Activated T-cell treated with anti-CD3 and anti-CD28 coated beads for 4 hours (primary cell): ENCODE results near the gene SLC38A3.
A peak's percentile ranks its signal among the peaks of the same experiment; 100 is the strongest.
"Not testable (repeated sequence)": the region's sequence is repeated elsewhere in the genome, so short reads cannot be mapped to it uniquely, and the experiment has no call there.

Experiments used
- DNase-seq: peaks from one replicate; pipeline ENCODE4 v3.0.0-alpha.2; 2020

SLC38A3 gene

DNA sequence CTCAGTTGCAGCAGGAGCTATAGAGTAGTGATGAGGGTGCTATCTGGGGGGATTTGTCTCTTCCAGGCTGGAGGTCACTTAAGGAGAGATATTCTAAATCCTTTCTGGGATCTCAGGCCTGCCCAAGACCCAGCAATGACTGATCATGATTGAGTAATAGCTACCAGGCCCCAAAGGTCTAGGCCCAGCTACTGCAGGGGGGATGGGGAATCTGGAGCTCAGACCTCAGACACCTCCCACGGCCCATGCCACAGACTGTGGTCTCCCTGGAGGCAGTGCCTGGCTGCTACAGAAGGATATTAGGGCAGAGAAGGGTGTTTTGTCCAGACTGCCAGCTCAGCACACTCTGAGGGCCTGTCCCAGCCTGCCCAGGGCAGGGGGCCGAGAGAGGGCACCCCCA, 6.9 kb downstream of the SLC38A3 start:
- DNase-seq = no peak

DNA sequence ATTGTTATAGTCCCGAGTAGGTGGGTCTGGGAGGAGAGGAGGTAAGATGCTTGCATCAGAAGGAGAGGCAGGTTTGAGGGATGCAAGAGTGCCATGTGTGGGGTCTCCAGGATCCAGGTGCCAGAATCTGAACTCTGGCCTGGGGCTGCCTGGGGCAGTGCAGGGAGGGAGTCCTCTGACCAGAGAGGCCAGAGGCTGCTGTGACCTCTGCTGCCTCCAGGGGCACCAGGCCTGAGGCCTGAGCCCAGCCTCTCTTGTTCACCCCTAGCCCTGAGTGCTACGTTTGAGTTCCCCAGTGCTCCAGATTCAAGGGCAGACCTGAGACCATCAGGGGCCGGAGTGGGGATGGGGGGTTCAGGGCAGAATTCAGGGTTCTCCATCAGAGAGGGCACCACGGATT, 7.4 kb downstream of the SLC38A3 start:
- no peak for DNase-seq

DNA sequence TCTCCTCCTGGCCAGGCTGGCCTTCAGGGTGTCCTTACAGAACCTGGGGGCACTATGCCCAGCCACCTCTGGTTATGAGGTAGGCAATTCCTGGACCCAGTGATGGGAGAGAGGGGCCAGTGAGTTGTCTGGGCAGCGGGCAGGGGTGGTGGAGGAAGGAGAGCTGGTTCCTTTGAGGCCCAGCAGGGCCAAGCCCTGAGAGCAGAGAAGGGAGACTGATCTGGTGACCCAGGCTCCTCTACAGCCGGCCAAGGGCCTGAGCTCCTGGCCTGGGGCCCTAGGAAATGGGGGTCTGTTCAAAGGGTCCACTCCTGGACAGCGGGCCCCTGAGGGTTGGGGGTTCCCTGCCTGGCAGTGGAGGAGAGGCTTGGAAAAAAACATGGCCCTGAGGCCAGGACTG, 7.9 kb downstream of the SLC38A3 start:
- no peak for DNase-seq

DNA sequence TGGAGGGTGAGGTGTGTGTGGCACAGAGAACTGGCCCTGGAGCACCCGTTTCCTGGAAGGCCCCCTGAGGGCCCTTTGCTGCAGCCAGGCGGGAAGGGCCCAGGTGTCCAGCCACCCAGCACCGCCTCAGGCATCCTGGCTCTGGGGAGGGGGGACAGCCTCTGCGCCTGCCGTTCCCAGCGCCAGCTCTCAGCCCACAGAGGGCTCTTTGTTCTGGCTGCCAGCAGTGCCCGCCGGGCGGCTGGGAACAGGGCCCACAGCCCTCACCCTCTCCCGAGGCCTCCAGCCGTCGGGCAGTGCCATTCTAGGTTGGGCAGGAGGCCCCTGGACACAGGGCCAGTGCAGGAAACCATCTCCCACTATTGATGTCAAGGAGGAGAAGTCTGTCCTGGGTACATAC, 8.3 kb downstream of the SLC38A3 start:
- no peak for DNase-seq

DNA sequence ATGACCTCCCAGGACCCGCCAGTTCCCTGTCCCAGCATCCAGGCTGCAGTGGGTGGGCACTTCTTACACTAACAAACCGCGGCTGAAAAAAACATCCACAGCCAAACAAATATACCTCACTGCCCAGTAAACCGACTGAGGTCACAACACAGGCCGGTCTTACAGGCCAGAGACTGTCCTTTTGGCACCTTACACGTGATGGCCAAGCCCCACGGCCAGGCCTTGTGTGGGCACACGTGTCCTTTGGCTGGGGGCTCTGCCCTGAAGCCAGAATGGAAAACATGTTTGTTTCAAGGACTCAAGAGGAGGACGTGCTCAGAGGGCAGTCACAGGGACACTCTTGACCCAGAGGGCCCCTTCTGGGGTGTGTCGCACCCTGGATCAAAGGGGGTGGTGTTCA, 9.8 kb downstream of the SLC38A3 start:
- DNase-seq = no peak

DNA sequence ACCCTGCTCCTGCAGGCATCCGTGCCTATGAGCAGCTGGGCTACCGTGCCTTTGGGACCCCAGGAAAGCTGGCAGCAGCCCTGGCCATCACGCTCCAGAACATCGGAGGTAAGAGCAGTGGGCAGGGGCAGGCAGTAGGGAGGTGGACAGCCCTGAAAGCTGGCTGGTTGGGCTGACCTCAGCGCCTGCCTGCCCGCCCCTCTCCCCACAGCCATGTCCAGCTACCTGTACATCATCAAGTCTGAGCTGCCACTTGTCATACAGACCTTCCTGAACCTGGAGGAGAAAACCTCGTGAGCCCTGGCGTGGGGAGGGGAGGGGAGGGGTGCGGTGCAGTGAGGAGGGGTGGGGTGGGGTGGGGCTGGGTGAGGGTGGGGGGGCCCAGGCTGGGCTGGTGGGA, 10.5 kb downstream of the SLC38A3 start:
- DNase-seq = no peak

DNA sequence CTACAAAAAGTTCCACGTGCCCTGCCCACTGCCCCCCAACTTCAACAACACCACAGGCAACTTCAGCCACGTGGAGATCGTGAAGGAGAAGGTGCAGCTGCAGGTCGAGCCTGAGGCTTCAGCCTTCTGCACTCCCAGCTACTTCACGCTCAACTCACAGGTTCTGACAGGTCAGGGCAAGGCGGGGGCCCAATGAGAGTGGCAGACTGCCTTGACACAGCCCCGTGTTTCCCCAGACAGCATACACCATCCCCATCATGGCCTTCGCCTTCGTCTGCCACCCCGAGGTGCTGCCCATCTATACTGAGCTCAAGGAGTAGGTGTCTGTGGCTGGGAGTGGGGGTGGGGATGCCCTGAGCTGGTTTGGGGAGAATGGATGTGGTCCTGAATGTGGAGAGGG, 12.6 kb downstream of the SLC38A3 start:
- no peak for DNase-seq

DNA sequence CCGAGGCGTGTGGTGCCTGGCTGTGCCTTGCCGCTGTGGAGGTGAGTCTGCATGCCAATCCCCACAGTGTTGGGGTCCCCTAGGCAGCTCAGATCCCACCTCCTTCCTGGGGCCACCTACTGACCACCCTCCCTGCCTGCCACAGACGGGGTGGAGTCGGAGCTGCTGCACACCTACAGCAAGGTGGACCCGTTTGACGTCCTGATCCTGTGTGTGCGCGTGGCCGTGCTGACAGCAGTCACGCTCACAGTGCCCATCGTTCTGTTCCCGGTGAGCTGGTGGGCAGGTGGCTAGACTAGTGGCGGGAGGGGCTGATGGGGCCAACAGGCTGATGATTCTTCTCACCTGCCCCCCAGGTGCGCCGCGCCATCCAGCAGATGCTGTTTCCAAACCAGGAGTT, 13.4 kb downstream of the SLC38A3 start:
- no peak for DNase-seq

DNA sequence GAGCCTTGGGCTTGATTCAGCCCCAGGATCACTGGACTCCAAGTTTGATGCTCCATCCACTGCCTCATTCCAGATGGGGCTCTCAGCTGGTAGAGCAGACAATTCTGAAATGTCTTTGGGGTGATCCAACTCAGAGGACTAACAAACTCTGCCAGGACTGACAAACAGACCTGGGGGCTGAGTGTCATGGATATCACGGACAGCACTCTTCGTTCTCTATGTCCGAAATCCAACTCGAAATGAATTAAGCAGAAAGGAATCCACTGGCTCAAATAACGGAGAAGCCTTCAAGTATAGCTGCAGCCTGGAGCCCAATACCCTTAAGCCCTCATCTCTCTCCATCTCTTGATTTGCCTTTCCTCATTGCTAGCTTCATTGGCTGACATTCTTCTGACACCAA, 14.2 kb downstream of the SLC38A3 start:
- no peak for DNase-seq

DNA sequence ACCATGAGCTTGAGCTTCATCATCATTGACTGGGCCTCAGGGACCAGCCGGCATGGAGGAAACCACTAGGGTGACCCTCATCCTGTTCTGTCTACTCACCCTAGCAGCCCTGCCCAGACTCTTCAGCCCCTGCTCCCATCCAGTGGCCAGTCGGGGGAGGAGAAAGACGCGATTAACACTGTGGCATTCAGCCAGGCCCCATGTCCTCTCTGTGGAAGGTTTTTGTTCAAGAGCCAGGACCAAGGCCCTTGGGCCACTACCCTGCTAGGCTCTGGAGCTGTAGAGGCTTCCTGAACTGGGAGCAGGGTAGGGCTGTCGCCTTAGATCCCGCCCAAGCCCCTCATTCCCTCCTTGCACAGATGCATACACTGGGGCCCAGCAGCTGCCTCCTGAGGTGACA, 15.0 kb downstream of the SLC38A3 start:
- no peak for DNase-seq

DNA sequence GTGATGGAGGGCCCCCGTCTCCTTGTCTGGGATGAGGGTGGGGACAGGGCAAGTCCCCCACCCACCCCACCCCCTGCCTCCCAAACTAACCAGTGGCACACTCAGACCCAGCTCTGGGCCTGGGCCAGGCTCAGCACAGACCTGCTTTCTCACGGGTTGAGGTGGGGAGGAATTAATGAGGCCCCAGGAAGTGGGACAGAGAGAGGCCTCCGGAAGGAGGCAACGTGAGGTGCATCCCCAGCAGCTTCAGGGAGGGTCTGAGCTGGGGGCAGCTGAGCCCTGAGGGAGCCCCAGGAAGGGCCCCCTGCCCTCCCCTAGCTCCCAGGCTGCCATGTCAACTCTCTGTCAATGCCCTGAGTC, 16.0 kb downstream of the SLC38A3 start:
- no peak for DNase-seq

DNA sequence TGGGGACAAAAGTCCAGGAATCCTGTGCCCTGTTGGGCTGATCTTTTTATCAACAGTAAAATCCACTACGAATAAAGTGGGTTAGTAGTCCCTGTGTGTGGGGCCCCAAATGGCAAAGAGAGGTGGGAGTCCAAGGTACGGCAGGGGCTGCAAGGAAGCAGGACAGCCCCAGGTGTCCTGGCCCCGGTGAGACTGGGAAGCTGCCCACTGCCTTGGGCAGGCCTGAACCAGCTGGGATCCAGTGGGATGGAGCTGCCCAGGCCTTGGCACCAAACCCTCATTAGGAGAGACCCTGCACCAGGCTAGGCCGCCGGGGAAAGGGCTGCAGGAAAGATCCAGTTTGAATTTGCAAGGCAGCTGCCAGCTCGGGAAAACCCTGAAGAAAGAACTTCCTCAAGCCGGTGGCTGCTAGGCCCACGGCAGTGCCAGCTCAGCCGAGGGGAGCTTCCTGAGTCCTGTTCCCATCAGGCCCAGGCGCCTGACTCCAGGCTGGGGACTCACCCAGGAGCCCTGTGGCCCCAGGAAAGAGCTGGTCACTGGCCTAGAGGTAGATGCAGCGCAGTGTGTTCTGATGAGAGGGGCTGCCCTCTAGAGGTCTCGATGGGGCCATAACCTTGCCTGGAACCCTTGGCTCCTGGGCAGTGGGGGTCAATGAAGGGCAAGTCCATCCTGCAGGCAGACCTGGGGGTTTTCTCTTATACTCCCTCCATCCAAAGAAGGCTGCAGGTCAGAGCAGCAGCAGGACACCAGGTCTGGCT, 16.5 kb downstream of the SLC38A3 start:
- DNase-seq = no peak

DNA sequence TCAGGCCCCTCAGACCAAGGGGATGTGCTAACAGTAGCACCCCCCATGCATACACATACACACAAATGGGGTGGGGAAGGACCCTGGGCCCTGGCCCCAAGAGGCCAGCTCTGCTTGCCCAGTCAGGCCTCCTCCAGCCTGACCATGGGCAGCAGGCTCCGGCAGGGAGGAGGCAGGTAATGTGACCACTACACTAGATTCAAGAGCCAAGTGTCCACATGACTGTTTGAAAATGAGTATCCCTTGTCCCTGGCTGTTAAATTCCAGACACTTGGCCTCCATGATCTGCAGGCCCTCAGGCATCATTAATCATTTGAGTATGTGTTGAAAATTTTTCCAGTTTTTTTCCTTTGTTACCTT, 17.1 kb downstream of the SLC38A3 start:
- no peak for DNase-seq

DNA sequence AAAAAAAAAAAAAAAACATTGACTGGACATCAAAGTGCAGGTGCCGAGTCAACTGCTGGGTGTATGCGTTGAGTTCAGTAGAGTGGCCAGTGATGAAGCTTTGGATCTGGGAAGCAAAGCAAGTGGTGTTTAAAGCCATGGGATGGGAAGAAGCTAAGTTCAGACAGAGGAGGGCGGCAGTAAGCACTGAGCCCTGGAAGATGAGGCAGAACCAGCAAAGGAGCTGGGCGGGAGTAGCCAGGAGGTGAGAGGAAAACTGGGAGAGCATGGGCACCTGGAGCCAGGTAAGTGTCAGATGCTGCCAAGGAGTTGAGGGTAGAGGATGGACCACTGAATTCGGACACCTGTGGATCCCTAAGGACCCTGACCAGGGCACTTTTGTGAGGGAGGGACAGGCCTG, 19.6 kb downstream of the SLC38A3 start:
- DNase-seq = no peak

DNA sequence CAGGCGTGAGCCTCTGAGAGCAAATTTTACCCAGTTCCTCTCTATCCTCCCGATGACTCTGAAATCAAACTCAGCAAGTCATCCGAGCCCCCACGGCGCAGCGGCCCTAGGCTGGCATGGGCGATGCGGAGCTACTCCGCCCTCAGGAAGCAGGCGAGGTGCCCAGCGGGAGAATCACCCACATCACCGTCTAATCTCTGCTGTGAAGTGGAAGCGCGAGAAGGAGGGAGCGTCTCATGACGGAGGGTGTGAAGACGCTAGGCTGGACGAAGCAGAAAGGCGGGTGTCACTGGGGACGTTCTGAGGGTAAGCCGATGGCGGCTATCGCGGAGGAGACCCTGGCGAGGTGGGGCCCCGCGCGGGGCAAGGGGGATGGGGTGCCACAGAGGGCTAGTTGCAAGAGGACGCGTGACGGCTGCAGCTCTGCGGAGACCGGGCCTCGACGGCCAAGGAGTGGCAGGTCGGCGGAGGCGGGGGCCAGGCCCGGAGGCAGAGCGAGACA, 21.9 kb downstream of the SLC38A3 start:
- DNase-seq = no peak

DNA sequence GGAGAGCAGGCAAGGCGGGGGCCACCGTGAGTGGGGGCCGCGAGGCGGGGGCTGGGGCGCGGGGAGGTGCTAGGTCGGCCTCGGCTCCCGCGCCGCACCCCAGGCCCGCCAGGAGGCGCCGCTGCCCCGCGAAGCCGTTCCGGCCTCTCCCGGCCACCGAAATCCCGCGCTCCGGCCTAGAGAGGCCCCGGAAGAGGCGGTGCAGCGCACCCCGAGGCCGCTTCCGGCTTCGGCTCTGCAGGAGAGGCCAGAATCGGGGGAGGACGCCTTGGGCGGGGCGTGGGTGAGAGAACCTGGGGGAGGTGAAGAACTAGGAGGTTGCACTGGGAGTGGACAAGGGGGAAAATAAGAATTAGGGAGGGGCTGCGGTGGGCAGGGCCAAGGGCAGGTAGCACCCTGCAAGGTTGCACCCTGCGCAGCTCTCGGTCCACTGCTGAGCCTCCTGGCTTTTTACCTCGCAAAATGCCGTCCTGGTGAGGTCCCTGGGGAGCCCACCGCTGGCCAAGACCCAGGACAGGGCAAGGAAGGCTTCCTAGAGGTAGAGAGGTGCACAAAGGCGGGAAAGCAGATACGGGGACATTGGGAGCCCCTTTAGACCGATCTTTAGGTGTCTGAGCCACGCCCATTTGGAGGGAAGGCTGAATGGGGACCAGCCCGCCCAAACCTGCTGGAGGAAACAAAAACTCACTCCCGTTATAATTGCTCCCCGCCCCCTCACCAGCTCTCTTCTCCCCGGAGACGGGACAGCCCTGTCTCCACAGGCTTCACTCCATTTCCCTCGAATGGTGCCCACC, 22.5 kb downstream of the SLC38A3 start:
- peak; percentile 78 for DNase-seq

DNA sequence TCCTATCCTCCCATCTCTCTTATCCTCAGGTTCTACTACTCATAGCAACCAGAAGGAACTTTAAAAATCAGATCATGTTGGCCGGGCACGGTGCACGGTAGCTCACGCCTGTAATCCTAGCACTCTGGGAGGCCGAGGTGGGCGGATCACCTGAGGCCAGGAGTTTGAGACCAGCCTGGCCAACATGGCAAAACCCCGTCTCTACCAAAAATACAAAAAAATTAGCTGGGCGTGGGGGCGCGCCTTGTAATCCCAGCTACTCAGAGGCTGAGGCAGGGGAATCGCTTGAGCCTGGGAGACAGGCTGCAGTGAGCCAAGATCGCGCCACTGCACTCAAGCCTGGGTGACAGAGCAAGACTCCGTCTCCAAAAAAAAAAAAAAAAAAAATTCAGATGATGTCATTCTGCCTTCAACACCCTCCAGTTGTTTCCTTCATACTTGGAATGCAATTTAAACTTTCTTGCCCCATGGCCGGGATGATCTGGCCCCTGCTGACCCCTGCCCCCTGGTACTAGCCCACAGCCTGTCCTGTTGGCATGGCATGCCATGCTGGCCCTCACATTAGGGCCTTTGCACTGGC, 23.2 kb downstream of the SLC38A3 start:
- DNase-seq = not testable (repeated sequence)

DNA sequence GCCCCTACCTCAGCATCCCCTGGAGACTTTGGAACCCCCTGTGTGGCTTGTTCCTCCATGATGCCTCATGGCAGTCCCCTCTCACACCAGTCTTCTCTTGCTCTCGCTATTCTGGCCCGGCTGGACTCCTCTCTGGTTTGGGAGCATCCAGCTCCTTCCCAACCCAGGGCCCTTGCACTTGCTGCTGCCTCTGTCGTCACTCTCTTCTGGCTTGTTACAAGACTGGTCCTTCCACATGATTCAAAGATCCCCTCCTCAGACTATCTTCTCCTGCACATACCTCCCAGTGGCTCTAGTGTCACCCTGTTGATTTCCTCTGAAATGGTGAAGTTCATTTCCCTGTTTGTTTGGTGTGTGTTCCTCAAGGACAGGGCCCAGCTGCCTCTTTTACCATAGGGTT, 24.4 kb downstream of the SLC38A3 start:
- DNase-seq = no peak

DNA sequence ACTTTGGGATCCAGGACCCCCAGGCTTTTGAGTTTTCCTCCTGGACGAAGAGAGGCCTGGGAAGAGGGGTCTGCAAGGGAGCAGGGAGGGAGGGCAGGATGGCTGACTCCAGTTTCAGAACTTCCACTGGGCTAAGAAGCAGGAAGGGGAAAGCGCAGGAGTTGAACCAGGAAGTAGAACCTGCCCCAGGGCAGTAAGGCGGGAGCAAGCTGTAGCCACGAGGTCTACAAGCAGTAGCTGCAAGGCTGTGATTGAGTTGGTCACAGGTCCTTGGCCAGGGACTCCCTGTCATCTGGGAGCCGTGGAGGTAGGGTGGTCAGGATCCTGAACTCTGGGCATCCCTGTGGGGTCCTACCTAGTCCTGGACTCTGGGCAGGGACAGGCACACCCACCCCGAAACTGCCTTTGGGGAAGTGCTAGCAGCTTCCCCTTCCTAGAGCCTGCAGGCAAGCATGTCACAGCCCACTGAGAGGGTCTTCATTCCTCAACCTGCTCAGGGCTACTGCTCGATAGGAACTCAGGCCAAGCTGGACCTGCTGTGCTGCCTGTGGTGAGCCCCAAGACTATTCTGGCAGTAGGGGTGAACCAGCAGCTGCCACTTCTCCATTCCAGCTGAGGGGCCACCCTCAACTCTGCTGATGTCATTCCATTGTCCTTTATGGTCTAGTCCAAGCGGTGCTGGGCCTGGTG, 25.2 kb downstream of the SLC38A3 start:
- DNase-seq = no peak

DNA sequence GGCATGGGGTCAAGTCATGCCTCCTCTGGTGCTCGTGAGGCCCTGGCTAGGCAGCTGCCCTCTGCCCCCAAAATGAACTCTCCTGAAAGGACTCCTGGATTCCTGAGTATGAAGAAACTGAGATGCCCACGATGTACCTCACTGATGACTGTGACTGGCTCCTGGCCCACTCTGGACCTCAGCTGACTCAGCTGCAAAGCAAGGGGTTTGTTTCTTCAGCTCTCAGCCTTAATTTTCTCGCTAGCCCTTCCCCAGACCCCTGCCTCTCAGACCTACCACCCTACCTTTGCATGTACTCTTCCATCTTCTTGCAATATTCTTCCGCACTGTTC, 25.7 kb downstream of the SLC38A3 start:
- DNase-seq = no peak

DNA sequence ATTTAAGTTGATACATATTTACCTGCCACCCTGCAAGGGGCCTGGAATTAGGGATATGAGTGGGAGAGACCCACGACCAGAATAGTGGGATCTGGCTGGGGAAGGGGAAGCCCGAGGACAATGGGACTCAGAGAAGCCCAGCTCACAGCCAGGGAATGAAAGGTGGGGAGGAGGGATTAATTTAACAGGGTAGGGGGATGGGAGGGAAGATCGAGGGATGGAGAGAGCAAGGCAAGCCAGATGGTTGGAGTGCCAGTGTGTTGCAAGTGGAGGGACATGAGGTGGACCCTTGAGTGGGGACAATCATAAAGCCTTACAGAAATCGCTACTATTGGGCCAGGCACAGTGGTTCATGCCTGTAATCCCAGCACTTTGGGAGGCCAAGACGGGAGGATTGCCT, 26.5 kb downstream of the SLC38A3 start:
- no peak for DNase-seq

DNA sequence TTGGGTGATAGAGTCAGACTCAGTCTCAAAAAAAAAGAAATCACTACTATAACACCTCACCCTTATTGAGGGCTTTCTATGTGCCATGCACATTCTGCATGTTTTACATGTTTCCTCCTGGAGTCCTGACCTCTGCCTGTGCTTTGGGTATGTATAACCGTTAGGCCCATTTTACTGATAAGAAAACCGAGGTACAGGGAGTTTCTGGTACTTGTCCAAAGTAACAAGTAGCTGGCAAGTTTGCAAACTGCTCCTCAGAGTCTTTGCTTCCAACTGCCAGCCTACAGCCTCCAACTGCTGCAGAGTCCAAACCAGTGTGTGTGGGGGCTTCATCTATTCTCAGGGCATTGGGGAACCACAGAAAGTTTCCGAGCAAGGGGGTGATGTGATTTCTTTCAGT, 27.2 kb downstream of the SLC38A3 start:
- DNase-seq = no peak

DNA sequence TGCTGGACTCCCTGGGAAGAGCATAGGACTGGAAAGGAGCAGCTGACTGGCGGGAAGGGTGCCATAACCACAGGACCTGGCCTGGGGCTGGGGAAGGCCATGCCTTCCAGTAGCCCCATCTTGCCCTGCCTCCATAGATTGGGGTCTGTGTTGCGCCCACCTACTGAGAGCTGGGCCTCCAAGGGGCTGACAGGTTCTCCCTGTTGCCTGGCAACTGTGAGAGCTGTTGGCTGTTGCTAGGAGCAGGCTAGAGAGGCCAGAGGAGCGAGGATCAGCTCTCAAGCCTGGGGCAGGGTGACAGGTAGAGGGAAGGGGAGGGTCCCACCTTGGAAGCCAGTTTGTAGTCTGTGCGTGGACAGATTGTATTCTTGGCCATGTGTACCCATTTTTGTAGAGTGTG, 28.1 kb downstream of the SLC38A3 start:
- DNase-seq = no peak
